Osteoblast (primary cell): ENCODE measurements around the gene HEYL. TPM values are rescaled to one million over a fixed set of nuclear protein-coding genes. Genes with fewer than 3 reads are reported as not detected.
A peak's percentile ranks its signal among the peaks of the same experiment; 100 is the strongest.
"Not testable (repeated sequence)": the region's sequence is repeated elsewhere in the genome, so short reads cannot be mapped to it uniquely, and the experiment has no call there.

Experiments used
- DNase-seq: peaks from one replicate; pipeline ENCODE4 v3.0.0; 2011; ENCODE audit warnings: low spot score, mixed read lengths; ENCODE audit not compliant: insufficient read length; ENCODE audit errors: missing footprints
- H2AFZ ChIP-seq: 2 replicates; pipeline ENCODE4 v1.6.0; 2011; ENCODE audit warnings: mild to moderate bottlenecking, low read length
- H3K27ac ChIP-seq: 2 replicates; pipeline ENCODE4 v1.5.1; 2011; ENCODE audit warnings: mild to moderate bottlenecking, low read depth, low read length, moderate library complexity
- H3K27me3 ChIP-seq: 2 replicates; pipeline ENCODE4 v1.6.0; 2012; ENCODE audit warnings: mild to moderate bottlenecking, control low read depth, inconsistent platforms, low read length, moderate library complexity; ENCODE audit not compliant: insufficient read depth
- H3K36me3 ChIP-seq: 2 replicates; pipeline ENCODE4 v1.5.1; 2011; ENCODE audit warnings: mild to moderate bottlenecking, low read length, control low read depth, moderate library complexity; ENCODE audit not compliant: insufficient read depth
- H3K4me1 ChIP-seq: 2 replicates; pipeline ENCODE4 v1.5.1; 2011; ENCODE audit warnings: mild to moderate bottlenecking, low read length, control low read depth, moderate library complexity; ENCODE audit not compliant: insufficient read depth
- H3K4me2 ChIP-seq: 2 replicates; pipeline ENCODE4 v1.6.0; 2011; ENCODE audit warnings: mild to moderate bottlenecking, low read length; ENCODE audit not compliant: insufficient read depth
- H3K4me3 ChIP-seq: fragments of 200-600 bp; sonication (generic); 3 replicates; pipeline ENCODE4 v1.5.1; 2012; ENCODE audit warnings: mild to moderate bottlenecking, low read length, inconsistent platforms; ENCODE audit not compliant: insufficient read depth
- H3K79me2 ChIP-seq: 2 replicates; pipeline ENCODE4 v1.6.0; 2012; ENCODE audit warnings: mild to moderate bottlenecking, low read length, control low read depth, inconsistent platforms; ENCODE audit not compliant: insufficient read depth
- H3K9me3 ChIP-seq: 2 replicates; pipeline ENCODE4 v1.5.1; 2011; ENCODE audit warnings: low read depth, low read length, control low read depth
- H4K20me1 ChIP-seq: 2 replicates; pipeline ENCODE4 v1.6.0; 2012; ENCODE audit warnings: mild to moderate bottlenecking, low read length, control low read depth; ENCODE audit not compliant: insufficient read depth
- total RNA-seq: library from RNA; depleted of rRNA; stranded (reverse); fragments of >200 nt; gene quantifications from 2 replicates; pipeline ENCODE4 v1.2.3, GENCODE V29; 2012
- TF ChIP-seq, protein P1 (sequence below): IDR thresholded peaks from 2 replicates; pipeline ENCODE4 v1.5.1; 2011; ENCODE audit warnings: mild to moderate bottlenecking, low read depth, low read length, moderate library complexity; ENCODE audit errors: extremely low read depth

Gene HEYL
- total RNA-seq, 1 donor, result under 0.01 TPM

DNA sequence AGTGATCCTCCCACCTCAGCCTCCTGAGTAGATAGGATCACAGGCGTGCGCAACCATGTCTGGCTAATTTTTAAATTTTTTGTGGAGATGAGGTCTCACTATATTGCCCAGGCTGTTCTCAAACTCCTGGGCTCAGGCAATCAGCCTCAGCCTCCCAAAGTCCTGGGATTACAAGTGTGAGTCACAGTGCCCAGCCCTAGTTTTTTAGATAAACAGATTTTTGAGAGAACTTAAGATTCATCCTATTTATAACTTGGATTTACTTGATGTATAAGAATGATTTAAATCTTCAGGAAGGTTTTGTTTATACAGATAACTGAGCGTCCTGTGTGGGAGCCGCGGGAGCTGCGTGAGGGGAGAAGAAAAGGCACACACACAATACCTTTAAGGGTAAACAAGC lies 26.2 kb downstream of the HEYL start:
- H2AFZ ChIP-seq, result no peak overlapping the region
- no peaks in the 10 kb centered on the region for H3K9me3 ChIP-seq
- TF ChIP-seq, protein P1, sequence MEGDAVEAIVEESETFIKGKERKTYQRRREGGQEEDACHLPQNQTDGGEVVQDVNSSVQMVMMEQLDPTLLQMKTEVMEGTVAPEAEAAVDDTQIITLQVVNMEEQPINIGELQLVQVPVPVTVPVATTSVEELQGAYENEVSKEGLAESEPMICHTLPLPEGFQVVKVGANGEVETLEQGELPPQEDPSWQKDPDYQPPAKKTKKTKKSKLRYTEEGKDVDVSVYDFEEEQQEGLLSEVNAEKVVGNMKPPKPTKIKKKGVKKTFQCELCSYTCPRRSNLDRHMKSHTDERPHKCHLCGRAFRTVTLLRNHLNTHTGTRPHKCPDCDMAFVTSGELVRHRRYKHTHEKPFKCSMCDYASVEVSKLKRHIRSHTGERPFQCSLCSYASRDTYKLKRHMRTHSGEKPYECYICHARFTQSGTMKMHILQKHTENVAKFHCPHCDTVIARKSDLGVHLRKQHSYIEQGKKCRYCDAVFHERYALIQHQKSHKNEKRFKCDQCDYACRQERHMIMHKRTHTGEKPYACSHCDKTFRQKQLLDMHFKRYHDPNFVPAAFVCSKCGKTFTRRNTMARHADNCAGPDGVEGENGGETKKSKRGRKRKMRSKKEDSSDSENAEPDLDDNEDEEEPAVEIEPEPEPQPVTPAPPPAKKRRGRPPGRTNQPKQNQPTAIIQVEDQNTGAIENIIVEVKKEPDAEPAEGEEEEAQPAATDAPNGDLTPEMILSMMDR, result no peak
- DNase-seq, result no peak
- H3K27ac ChIP-seq, result no peak overlapping the region
- H3K79me2 ChIP-seq, result no peaks in the 10 kb centered on the region
- no peaks in the 10 kb centered on the region for H3K36me3 ChIP-seq
- no peaks in the 10 kb centered on the region for H3K4me1 ChIP-seq
- H3K27me3 ChIP-seq, result no peaks in the 10 kb centered on the region
- H3K4me2 ChIP-seq, result no peak overlapping the region
- no peak overlapping the region for H3K4me3 ChIP-seq
- no peaks in the 10 kb centered on the region for H4K20me1 ChIP-seq

DNA sequence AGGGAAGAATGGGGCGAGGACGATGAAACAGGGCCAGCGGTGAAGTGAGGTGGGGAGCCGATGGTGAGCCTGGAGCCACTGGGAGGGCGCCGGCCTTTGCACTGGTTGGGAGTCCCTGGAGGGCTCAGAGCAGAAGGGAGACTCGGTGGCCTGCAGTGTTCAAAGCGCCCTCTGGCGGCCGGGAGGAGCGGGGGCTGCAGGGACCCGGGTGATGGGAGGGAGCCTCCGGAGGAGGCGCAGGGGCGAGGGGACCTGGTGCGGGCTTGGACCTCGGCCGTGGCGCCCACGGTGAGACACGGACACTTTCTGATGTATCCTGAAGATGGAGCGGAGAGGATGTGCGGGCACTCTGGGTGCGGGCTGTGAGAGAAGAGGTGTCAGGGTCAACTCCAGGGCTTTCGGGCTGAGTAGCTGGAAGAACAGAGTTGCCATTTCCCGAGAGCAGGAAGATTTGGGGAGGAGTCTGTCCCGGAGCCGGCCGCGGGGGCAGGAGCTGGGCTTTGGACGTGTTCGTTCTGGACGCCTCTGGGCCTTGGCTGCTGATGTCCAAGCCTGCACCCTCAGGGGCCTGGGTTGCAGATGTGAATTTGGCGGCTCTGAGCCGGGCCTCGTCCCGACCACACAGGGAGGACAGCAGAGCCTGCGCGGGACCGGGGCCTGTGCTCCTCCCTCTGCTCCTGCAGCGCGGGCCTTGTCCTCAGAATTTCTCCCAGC lies 29.7 kb downstream of the HEYL start:
- H3K4me3 ChIP-seq, result no peak overlapping the region
- H3K27me3 ChIP-seq, result no peaks in the 10 kb centered on the region
- H3K4me2 ChIP-seq, result no peak overlapping the region
- no peaks in the 10 kb centered on the region for H3K36me3 ChIP-seq
- no peaks in the 10 kb centered on the region for H4K20me1 ChIP-seq
- no peak overlapping the region for H3K27ac ChIP-seq
- TF ChIP-seq, protein P1, result peak; percentile 62
- H3K9me3 ChIP-seq, result no peaks in the 10 kb centered on the region
- H2AFZ ChIP-seq, result no peak overlapping the region
- peak; percentile 89 for DNase-seq
- no peaks in the 10 kb centered on the region for H3K79me2 ChIP-seq
- peaks cover 9% of the 10 kb centered on the region for H3K4me1 ChIP-seq

DNA sequence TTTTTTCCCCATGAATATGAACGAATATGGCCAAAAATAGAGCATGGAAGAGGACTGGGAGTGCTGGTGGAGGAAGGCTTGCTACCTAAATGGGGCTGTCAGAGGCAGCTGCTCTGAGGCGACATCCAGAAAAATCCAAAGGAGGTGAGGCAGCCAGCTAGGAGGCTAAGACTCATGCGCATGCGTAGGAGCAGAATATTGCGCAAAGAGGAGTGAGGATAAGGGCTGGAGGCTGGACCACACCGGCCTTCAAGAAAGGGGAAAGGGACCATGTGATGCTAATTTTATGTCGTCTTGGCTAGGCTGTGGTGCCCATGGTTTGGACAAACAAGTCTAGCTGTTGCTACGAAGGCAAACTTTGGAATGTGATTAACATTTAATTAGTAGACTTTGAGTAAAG lies 30.5 kb downstream of the HEYL start:
- no peak overlapping the region for H3K27ac ChIP-seq
- no peaks in the 10 kb centered on the region for H3K36me3 ChIP-seq
- H3K79me2 ChIP-seq, result no peaks in the 10 kb centered on the region
- H2AFZ ChIP-seq, result no peak overlapping the region
- peaks cover 2% of the 10 kb centered on the region for H3K27me3 ChIP-seq
- no peak overlapping the region for H3K4me3 ChIP-seq
- peaks cover 9% of the 10 kb centered on the region for H3K4me1 ChIP-seq
- no peaks in the 10 kb centered on the region for H4K20me1 ChIP-seq
- no peaks in the 10 kb centered on the region for H3K9me3 ChIP-seq
- TF ChIP-seq, protein P1, result no peak
- H3K4me2 ChIP-seq, result no peak overlapping the region
- DNase-seq, result no peak

DNA sequence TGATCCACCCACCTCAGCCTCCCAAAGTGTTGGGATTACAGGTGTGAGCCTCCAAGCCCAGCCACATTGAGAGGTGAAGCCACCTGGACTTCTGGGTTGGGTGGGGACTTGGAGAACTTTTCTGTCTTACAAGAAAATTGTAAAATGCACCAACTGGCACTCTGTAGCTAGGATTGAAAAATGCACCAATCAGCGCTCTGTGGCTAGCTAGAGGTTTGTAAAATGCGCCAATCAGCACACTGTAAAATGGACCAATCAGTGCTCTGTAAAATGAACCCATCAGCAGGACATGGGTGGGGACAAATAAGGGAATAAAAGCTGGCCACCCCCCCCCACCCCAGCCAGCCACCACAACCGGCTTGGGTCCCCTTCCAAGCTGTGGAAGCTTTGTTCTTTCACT lies 35.8 kb downstream of the HEYL start:
- not testable (repeated sequence) for H3K4me3 ChIP-seq, H4K20me1 ChIP-seq, H2AFZ ChIP-seq, H3K79me2 ChIP-seq, H3K4me2 ChIP-seq, DNase-seq, H3K36me3 ChIP-seq, H3K27ac ChIP-seq, H3K9me3 ChIP-seq, H3K4me1 ChIP-seq
- H3K27me3 ChIP-seq, result peaks cover 12% of the 10 kb centered on the region

- H3K9me3 ChIP-seq, DNase-seq, H2AFZ ChIP-seq, H3K4me3 ChIP-seq, H4K20me1 ChIP-seq, H3K4me2 ChIP-seq, H3K79me2 ChIP-seq, H3K27ac ChIP-seq, H3K36me3 ChIP-seq, H3K4me1 ChIP-seq: not testable (repeated sequence)
- peaks cover 15% of the 10 kb centered on the region for H3K27me3 ChIP-seq
These were observed 37.7 kb downstream of the HEYL start for GRCh38 chr1:39601667-39602255.
